Daoy (cell line): Measurements from ENCODE around the gene NIN. TPM values are rescaled to one million over a fixed set of nuclear protein-coding genes. Genes with fewer than 3 reads are reported as not detected.

Source experiments
- total RNA-seq: library from RNA; depleted of rRNA; stranded (reverse); fragments of >200 nt; shearing (Covaris generic); gene quantifications from 2 replicates; pipeline ENCODE4 v1.2.3, GENCODE V29; 2014; rRNA removed

Gene NIN
- total RNA-seq, 1 experiment from 2014 or later, result 44.9 TPM

Other genes starting within 250 kb of the NIN start
- 28.6 and 36.5 TPM in 2 replicates for gene SAV1, start 162.9 kb downstream of the NIN start, total RNA-seq
- gene ABHD12B, start 40.9 kb upstream of the NIN start, total RNA-seq, result not detected in 2 replicates
- gene PYGL, start 113.3 kb upstream of the NIN start, total RNA-seq, result 38.7 and 56.2 TPM in 2 replicates